HG03442 (cell line): Measurements from ENCODE around the gene GPA33.

Experiments
- ATAC-seq: cut with Tn5 transposase; IDR thresholded peaks from one replicate; pipeline ENCODE4 v1.9.1; 2021; ENCODE audit warnings: mild to moderate bottlenecking, moderate library complexity; ENCODE audit not compliant: unreplicated experiment

Gene GPA33

GRCh38 chr1:167088746-167089417, 1.3 kb downstream of the GPA33 start:
- no peak for ATAC-seq

DNA sequence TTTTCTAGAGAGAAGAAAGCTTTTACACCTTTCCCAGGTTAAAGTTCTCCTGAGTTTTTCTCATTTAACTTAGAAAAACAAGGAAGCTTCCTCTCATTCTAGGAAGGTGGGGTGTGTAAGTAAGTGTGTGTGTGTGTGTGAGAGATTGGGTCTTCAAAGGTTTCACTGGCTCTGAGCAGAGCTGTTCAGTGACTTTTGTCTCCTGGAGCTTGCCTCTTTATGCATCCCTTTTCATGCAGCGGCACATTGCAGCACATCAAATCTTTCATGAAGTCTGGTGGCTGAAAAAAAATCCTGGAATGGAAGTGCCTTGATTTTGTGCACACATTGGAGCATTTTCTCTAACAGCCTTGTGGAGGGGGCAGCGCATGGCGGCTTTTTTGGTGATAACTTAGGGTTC, 3.4 kb downstream of the GPA33 start:
- ATAC-seq: no peak

DNA sequence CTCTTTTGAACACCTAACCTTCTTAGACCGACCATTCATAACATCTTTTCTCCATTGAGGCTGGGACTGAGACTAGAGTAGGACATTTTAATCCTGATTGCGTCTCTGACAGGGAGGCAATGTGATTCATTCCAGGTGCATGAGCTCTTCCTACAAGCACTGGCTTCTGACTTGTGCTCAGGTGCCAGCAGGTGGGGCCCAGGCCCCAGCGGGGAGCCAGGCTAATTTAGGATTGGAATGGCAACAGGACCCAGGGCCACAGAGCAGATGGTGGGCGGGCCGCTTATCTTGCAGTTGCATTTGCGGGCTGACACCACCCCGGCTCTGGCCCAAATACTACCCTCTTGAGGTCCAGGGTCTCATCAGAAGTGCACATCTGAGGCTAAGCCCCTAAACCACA, 4.1 kb downstream of the GPA33 start:
- no peak for ATAC-seq

- ATAC-seq: no peak
Observed at GRCh38 chr1:167084757-167085156, 5.4 kb downstream of the GPA33 start.

GRCh38 chr1:167083871-167084270, 6.3 kb downstream of the GPA33 start:
- no peak for ATAC-seq

DNA sequence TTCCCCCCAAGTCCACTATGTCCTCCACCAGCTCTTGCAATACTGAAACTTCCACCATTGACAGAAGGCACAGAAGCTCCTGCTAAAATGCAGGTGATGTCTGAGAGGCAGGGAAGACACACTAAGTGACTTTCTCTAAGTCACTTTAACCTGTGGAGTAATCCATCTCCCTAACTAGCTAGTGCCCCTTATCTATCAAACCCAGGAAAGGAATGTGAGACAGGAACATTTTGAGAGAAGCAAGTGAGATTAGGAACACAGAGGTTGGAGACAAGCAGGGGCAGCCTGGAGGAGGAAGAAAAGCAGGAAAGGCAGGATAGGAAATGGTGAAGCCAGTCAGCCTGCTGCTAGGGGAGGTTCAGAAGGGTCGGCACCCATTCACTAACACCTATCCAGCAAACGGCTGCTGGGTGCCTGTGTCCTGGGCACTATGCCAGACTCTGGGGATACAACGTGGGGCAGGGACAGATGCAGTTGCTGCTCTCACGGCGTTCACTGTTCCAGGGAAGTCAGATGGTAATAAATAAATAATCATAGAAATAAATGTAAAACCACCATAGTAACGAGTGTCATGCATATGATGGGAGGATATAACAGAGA, 7.0 kb downstream of the GPA33 start:
- no peak for ATAC-seq

GRCh38 chr1:167082511-167083027, 7.6 kb downstream of the GPA33 start:
- ATAC-seq: no peak

GRCh38 chr1:167081594-167082156, 8.5 kb downstream of the GPA33 start:
- ATAC-seq: no peak

DNA sequence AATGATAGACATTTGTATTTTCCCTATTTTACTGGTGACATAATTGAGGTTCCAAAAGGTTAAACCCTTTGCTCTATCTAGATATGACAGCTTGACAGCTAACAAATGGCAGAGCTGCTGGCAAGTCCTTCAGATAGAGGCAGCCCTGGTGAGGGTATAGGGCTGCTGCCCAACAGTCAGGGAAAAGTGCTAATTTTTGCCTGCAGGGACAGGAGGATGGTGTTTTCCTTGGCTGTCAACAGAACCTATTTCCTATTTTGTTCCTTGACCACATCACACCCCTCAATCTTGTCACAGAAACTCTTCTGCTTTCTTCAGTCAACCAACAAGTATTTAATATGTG, 12.3 kb downstream of the GPA33 start:
- no peak for ATAC-seq

DNA sequence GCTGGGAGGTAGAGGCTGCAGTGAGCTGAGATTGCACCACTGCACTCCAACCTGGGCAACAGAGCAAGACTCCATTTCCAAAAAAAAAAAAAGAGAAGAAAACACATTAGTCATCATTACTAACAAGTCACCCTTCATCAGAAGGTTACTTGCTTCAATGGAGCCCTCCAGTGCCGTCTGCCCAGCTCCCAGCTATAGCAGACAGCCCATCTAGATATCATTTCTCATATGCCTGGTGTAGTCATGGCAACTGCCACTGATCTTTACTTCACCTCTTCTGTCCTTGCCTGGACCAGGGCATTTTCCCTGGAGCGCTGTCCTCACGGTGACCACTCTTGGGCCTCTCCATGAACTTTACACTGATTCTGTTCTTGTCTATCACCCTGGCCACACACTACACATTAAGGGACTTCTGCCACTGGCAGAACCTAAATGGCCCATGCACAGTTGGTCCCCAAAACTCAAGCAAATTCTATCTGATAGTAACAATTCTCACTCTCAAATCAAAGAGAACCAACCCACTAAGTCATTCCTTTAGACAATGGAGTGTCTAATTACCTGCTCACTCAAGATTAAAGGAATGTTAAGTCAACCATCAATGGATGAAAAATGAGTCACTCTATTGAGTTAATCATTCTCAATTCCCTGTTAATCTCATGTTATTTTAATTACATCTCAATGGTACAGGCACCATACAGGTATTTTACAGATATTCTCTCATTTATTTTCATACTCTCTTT, 12.9 kb downstream of the GPA33 start:
- ATAC-seq: no peak

GRCh38 chr1:167076136-167076710, 14.0 kb downstream of the GPA33 start:
- ATAC-seq: no peak

DNA sequence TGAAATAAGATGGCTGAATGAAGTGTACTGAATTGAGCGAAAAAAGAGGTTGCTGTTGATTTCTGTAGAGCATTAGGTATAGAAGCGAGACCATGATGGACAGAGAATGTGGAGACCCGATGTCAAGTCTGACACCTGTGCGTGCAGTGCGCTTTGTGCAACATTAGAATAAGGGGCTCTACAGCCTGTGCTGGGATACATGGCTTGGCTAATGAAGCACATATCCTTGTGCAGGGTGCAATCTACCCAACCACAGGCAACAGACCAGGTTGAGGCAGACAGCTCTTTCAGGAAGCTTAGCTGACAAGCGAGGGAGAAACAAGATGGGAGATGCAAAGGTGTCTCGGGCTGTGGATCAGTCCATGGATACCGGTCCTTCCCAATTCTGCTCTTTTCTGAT, 18.9 kb downstream of the GPA33 start:
- ATAC-seq: no peak

GRCh38 chr1:167068761-167069160, 21.4 kb downstream of the GPA33 start:
- no peak for ATAC-seq

- ATAC-seq: no peak
Observed at GRCh38 chr1:167067904-167068303, 22.3 kb downstream of the GPA33 start.

GRCh38 chr1:167066333-167067122, 23.6 kb downstream of the GPA33 start:
- ATAC-seq: peak; percentile 83

- no peak for ATAC-seq
Observed at GRCh38 chr1:167065471-167065870, 24.7 kb downstream of the GPA33 start.

GRCh38 chr1:167064621-167065020, 25.6 kb downstream of the GPA33 start:
- no peak for ATAC-seq

- ATAC-seq: no peak
Observed at GRCh38 chr1:167061073-167061464, 29.1 kb downstream of the GPA33 start.

GRCh38 chr1:167060141-167061072, 29.8 kb downstream of the GPA33 start:
- no peak for ATAC-seq

DNA sequence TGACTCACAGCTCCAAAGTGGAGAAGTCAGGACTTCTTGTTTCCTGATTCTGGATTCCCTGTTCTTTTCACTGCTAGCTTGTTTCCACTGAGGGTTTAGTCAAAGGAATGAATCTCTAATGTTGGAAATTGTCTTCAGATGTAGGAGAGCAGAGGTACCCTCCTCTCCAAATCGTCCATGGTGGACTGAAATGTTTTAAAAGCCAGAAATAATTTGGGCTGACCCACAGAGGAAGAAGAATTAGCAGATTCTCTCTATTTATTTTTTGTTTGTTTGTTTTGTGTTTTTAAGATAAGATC, 30.4 kb downstream of the GPA33 start:
- no peak for ATAC-seq
